ENCODE data around the gene TLL2. TPM values are rescaled to one million over a fixed set of nuclear protein-coding genes. Genes with fewer than 3 reads are reported as not detected.
A peak's percentile ranks its signal among the peaks of the same experiment; 100 is the strongest.

Gene TLL2
- total RNA-seq, 1 donor from 2014 or later = 11.6 TPM

GRCh38 chr10:96411716-96412320, 101.9 kb downstream of the TLL2 start:
- ATAC-seq (no peak), DNase-seq (no peak)
- intact Hi-C loops (cut with micrococcal nuclease) = no loop called here

- ATAC-seq = no peak
- intact Hi-C loops (cut with micrococcal nuclease) = no loop called here
- DNase-seq = no peak
Observed at GRCh38 chr10:96410296-96410695, 103.4 kb downstream of the TLL2 start.

- no peak for ATAC-seq
- intact Hi-C loops (cut with micrococcal nuclease) = no loop called here
- DNase-seq = no peak
Observed at GRCh38 chr10:96408201-96408600, 105.5 kb downstream of the TLL2 start.

- no peak for ATAC-seq
- intact Hi-C loops (cut with micrococcal nuclease) = no loop called here
- no peak for DNase-seq
Observed at GRCh38 chr10:96407560-96408069, 106.1 kb downstream of the TLL2 start.

GRCh38 chr10:96406091-96406490, 107.6 kb downstream of the TLL2 start:
- DNase-seq = no peak
- intact Hi-C loops (cut with micrococcal nuclease) = no loop called here
- ATAC-seq = no peak

- intact Hi-C loops (cut with micrococcal nuclease) = no loop called here
- ATAC-seq (no peak), DNase-seq (no peak)
Observed at GRCh38 chr10:96402417-96403305, 111.1 kb downstream of the TLL2 start.

GRCh38 chr10:96401036-96401435, 112.7 kb downstream of the TLL2 start:
- no peak for DNase-seq
- intact Hi-C loops (cut with micrococcal nuclease) = no loop called here

GRCh38 chr10:96400465-96400864, 113.3 kb downstream of the TLL2 start:
- DNase-seq = no peak
- ATAC-seq = no peak
- intact Hi-C loops (cut with micrococcal nuclease) = no loop called here

More at GRCh38 chr10:96401036-96401435, 112.7 kb downstream of the TLL2 start:
- ATAC-seq = peak; percentile 22

GRCh38 chr10:96397902-96398301, 115.8 kb downstream of the TLL2 start:
- ATAC-seq = peak; percentile 82
- intact Hi-C loops (cut with micrococcal nuclease) = loop anchor here (5.0 kb wide), 1 partner anchor 114 kb away; the partner anchor contains the start of gene TLL2
- peak; percentile 51 for DNase-seq

- intact Hi-C loops (cut with micrococcal nuclease) = loop anchor here (5.0 kb wide), 1 partner anchor 116 kb away; the partner anchor contains the start of gene TLL2
- ATAC-seq (peak; percentile 69), DNase-seq (peak; percentile 80)
Observed at GRCh38 chr10:96395931-96396877, 117.5 kb downstream of the TLL2 start.

GRCh38 chr10:96390460-96390864, 123.3 kb downstream of the TLL2 start:
- peak; percentile 91 for DNase-seq
- peak; percentile 96 for ATAC-seq
- intact Hi-C loops (cut with micrococcal nuclease) = no loop called here

- no peak for ATAC-seq
- intact Hi-C loops (cut with micrococcal nuclease) = no loop called here
- no peak for DNase-seq
Observed at GRCh38 chr10:96389785-96390184, 123.9 kb downstream of the TLL2 start.

- ATAC-seq = no peak
- intact Hi-C loops (cut with micrococcal nuclease) = no loop called here
Observed at GRCh38 chr10:96387601-96388000, 126.1 kb downstream of the TLL2 start.

GRCh38 chr10:96387161-96387560, 126.6 kb downstream of the TLL2 start:
- ATAC-seq = no peak

More at GRCh38 chr10:96387601-96388000, 126.1 kb downstream of the TLL2 start:
- DNase-seq = no peak

GRCh38 chr10:96384506-96384905, 129.2 kb downstream of the TLL2 start:
- ATAC-seq (no peak), DNase-seq (no peak)
- intact Hi-C loops (cut with micrococcal nuclease) = no loop called here

More at GRCh38 chr10:96387161-96387560, 126.6 kb downstream of the TLL2 start:
- intact Hi-C loops (cut with micrococcal nuclease) = no loop called here
- no peak for DNase-seq

- DNase-seq (no peak), ATAC-seq (no peak)
- intact Hi-C loops (cut with micrococcal nuclease) = no loop called here
Observed at GRCh38 chr10:96380821-96381220, 132.9 kb downstream of the TLL2 start.

- ATAC-seq (no peak), DNase-seq (no peak)
- intact Hi-C loops (cut with micrococcal nuclease) = no loop called here
Observed at GRCh38 chr10:96379758-96380157, 134.0 kb downstream of the TLL2 start.

- ATAC-seq = no peak
- DNase-seq = no peak
- intact Hi-C loops (cut with micrococcal nuclease) = no loop called here
Observed at GRCh38 chr10:96378741-96379140, 135.0 kb downstream of the TLL2 start.

- DNase-seq = peak; percentile 79
- intact Hi-C loops (cut with micrococcal nuclease) = no loop called here
- peak; percentile 58 for ATAC-seq
Observed at GRCh38 chr10:96377816-96378294, 135.9 kb downstream of the TLL2 start.
